ENCODE results near the gene MMEL1.

DNA sequence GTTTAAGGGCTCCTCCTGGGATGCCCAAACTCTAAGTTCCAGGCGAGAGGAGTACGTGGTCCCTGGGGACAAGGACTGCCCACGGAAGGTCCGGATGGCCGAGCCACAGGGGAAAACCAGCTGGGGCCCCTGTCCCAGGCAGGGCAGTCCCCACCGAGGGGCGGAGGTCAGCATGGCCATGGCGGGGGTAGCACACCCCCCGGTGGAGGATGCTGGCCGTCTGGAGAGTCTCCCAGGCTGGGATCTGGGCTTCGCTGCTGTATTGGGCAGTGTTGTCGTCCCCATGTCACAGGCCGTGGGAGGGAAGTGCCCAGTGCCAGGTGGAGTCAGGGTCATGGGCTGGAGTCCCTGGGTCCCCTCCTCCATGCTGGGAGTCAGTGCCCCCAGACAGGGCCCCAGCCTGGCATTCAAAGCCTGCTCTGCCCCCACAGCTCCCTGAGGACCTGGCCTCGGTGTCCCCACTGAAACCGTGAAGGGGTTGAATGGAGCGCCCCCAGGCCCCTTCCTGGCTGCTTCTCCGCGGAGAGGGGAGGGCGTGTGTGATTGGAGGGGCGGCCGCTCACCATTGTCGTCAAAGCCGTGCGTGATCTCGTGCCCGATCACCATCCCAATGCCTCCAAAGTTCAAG is 39.5 kb downstream of the MMEL1 start:
- TF ChIP-seq, protein P1, sequence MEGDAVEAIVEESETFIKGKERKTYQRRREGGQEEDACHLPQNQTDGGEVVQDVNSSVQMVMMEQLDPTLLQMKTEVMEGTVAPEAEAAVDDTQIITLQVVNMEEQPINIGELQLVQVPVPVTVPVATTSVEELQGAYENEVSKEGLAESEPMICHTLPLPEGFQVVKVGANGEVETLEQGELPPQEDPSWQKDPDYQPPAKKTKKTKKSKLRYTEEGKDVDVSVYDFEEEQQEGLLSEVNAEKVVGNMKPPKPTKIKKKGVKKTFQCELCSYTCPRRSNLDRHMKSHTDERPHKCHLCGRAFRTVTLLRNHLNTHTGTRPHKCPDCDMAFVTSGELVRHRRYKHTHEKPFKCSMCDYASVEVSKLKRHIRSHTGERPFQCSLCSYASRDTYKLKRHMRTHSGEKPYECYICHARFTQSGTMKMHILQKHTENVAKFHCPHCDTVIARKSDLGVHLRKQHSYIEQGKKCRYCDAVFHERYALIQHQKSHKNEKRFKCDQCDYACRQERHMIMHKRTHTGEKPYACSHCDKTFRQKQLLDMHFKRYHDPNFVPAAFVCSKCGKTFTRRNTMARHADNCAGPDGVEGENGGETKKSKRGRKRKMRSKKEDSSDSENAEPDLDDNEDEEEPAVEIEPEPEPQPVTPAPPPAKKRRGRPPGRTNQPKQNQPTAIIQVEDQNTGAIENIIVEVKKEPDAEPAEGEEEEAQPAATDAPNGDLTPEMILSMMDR (IDR thresholded peaks at IDR 0.05; ENCODE audit: poor library complexity): no peak
- no peak for TF ChIP-seq EZH2 (IDR thresholded peaks at IDR 0.05; ENCODE audit: borderline replicate concordance)

All from hepatocyte (in vitro differentiated cells).